Testis (tissue), 2 donors: Measurements from ENCODE around the gene GLCCI1.

Source experiments
- POLR2A ChIP-seq: fragments of 450-650 bp; IDR thresholded peaks from one replicate; pipeline ENCODE4 v1.6.1; 2017; ENCODE audit warnings: antibody characterized with exemption, mild to moderate bottlenecking, moderate library complexity
- TF ChIP-seq, protein P1 (sequence below), 3 experiments: fragments of 450-650 bp in 2 of 3; fragments of 200-600 bp in 1 of 3; sonication (generic) in 1 of 3; IDR thresholded peaks; one replicate each; pipeline ENCODE4 v1.5.1; 2016 to 2019; ENCODE audit warnings: antibody characterized with exemption in 3 of 3, mild to moderate bottlenecking in 2 of 3, moderate library complexity in 1 of 3

DNA sequence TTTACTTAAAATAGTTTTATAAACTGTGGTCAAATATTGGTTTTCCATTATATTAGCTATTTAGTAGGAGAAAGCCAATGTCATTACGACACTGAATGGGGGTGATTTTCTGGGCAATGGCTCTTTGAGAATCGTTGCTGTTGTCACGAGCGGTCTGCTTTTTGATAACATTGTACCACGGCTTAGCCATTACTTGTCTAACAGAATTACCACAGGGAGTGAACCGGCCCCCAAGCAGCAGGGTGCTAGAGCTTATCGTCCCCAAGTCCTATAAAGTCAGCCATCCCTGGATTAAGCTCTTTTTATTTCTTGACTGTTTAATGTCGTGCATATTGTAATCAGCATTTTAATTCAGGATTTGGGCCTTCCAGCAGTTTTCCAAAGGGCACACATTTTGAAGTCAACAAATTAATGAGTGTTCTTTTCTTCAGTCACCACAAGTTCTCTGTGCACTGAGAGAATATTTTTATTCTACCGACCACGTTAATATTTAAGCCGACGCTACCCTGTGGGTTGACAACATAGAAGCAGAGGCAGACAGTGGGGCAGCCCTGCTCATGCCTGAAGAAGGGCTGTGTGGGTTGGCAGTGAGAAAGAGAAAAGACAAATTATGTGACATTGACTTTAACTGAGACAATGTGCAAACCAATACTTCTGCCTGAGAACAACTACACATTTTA lies 167.6 kb downstream of the GLCCI1 start:
- TF ChIP-seq, protein P1, sequence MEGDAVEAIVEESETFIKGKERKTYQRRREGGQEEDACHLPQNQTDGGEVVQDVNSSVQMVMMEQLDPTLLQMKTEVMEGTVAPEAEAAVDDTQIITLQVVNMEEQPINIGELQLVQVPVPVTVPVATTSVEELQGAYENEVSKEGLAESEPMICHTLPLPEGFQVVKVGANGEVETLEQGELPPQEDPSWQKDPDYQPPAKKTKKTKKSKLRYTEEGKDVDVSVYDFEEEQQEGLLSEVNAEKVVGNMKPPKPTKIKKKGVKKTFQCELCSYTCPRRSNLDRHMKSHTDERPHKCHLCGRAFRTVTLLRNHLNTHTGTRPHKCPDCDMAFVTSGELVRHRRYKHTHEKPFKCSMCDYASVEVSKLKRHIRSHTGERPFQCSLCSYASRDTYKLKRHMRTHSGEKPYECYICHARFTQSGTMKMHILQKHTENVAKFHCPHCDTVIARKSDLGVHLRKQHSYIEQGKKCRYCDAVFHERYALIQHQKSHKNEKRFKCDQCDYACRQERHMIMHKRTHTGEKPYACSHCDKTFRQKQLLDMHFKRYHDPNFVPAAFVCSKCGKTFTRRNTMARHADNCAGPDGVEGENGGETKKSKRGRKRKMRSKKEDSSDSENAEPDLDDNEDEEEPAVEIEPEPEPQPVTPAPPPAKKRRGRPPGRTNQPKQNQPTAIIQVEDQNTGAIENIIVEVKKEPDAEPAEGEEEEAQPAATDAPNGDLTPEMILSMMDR (IDR thresholded peaks at IDR 0.05), result no peak
- TF ChIP-seq POLR2A, result no peak
